ENCODE data around the gene KCTD16.

Gene KCTD16

DNA sequence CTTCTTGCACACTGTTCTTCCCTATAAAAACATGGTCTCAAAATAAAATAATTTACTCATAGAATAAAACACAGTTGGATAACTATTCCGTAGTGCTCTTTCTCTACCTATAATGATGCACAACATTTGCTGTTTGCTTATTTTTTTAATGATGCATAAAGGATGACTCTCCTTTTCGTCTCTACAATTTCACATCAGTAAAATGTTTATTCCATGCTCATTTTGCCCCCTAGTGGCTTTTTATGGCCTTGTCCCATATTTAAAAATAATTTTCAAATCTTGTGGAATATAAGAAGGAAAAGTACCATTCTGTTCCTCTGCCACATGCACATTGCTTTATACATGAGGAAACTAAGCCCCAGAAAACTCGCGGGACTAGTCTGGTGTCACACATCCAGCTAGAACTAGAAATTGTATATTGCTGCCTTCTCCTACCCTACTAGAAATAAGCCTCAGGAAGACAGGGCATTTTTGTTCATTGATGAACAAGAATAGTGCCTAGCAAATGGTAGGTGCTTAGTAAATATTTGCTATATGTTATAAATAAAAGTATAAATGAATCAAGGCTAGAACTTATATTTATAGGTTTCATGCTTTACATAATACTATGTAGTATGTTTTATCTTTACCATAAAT, 12.7 kb downstream of the KCTD16 start:
- Histone ChIP-seq H3K4me1 (no peaks in the 10 kb centered on the region), H3K9me3 (no peaks in the 10 kb centered on the region), H3K27me3 (ENCODE audit: low read depth) (peaks cover 10% of the 10 kb centered on the region; the same call in 1 of the 2 replicates), H3K4me3 (no peak overlapping the region), H3K36me3 (replicated peaks) (no peaks in the 10 kb centered on the region)
- in situ Hi-C loops (cut with MboI; ENCODE audit: low sequenced_read_pairs), result no loop called here
- peak in 1 of 2 experiments; percentile 16 for DNase-seq (ENCODE audit: low spot score in 2 of 2)

DNA sequence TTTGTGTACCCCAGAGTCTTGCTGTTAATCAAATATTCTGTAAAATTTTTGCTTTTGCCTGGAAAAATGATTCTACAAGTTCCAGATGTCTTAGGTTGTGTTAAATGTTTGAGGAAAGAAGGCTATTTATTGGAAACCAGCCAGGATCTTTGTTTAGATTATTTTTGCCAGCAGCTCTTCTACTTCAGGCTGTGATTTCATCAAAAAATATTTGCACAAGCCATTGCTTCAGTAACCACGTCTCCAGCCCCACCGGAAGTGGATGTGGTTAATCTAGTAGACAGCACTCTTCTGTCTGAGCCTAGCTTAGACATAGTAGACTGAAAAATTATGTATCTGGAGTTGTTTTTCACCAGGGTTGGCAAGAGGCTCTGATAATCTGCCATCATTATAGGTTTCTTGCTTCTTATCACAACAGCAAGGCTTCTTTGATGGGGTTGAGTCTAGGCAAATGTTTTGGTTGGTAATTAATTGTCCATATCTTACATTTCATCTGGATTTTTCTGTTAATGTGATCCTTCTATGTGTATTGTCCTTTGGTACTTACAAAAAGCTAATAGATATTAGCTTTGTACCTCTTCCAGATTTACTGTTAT, 17.1 kb downstream of the KCTD16 start:
- in situ Hi-C loops (cut with MboI; ENCODE audit: low sequenced_read_pairs), result no loop called here
- H3K36me3 ChIP-seq (replicated peaks), result no peaks in the 10 kb centered on the region
- no peak overlapping the region for H3K4me3 ChIP-seq
- DNase-seq (ENCODE audit: low spot score in 2 of 2), result no peak
- H3K9me3 ChIP-seq, result no peaks in the 10 kb centered on the region
- peaks cover 18% of the 10 kb centered on the region for H3K27me3 ChIP-seq (ENCODE audit: low read depth)
- H3K4me1 ChIP-seq, result no peaks in the 10 kb centered on the region

DNA sequence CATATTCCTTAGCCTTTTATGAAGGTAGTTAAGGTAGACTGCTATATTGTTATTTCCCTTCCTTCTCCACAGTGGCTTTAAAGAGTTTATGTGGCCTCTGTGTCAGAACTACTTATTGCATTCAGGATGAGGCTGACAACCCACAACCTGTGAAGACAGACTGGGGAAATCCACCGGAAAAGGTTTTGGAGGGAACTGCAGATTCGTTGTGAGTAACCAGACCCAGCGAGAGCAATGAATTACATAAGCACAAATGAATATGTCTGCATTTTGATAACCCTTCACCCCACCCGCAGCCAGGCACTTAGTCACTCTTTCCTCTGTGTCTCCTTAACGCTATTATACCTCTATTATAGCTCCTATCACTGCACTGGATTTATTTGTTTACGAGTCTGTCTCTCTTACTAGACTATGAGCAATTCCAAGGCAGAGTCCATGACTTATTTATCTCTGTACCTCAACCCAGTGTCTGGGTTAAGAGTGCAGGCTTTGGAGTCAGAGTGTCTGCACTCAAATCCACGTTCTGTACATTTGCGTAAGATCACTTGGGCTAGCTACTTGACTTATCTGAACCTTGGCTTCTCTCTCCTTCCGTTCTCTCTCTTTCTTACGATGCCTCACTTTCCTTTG, 19.2 kb downstream of the KCTD16 start:
- Histone ChIP-seq H3K36me3 (replicated peaks) (no peaks in the 10 kb centered on the region), H3K27me3 (ENCODE audit: low read depth) (peaks cover 25% of the 10 kb centered on the region), H3K4me3 (no peak overlapping the region), H3K9me3 (no peaks in the 10 kb centered on the region), H3K4me1 (no peaks in the 10 kb centered on the region)
- no peak for DNase-seq (ENCODE audit: low spot score in 2 of 2)
- in situ Hi-C loops (cut with MboI; ENCODE audit: low sequenced_read_pairs), result no loop called here

DNA sequence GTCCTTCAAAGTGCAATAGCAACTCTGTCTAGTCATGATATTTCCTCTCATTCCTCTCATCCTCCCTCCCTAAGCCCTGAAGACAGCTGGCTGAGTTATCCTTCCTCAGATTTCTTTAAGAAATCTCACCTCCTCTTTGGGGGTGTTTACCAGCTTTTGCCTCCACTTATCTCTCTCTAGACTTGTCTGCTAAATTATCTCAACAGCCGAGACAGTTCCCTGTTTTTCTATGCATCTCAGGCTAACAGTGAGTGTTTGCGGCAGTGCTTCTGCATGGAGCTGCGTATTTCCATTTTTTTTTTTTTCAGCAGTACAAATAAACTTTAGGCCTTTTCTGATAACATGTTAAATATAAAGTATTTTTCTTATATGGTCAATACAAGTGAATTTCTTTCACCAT, 20.9 kb downstream of the KCTD16 start:
- Histone ChIP-seq H3K4me1 (no peaks in the 10 kb centered on the region), H3K36me3 (replicated peaks) (no peaks in the 10 kb centered on the region), H3K9me3 (no peaks in the 10 kb centered on the region), H3K4me3 (no peak overlapping the region), H3K27me3 (ENCODE audit: low read depth) (peaks cover 38% of the 10 kb centered on the region)
- no peak for DNase-seq (ENCODE audit: low spot score in 2 of 2)
- in situ Hi-C loops (cut with MboI; ENCODE audit: low sequenced_read_pairs), result no loop called here

DNA sequence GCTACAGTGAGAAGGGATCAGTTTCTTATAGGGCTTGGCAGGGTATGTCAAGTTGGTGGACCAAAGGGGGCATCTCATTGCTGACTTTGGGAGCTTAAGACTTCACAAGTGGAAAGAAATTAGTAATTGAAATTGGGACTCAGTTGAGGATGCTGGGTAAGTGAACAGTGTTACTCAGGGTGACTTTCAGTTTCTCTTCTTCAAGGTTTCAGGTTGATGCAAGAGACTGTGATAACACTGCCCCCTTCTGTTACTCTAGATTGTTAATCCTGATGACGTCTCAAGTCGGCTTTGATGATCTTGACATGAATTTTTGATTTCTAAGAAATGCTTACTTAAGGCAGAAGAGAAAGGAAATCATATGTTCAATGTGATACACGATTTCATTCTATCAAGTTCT, 21.3 kb downstream of the KCTD16 start:
- Histone ChIP-seq H3K27me3 (ENCODE audit: low read depth) (peaks cover 38% of the 10 kb centered on the region), H3K4me3 (no peak overlapping the region), H3K4me1 (no peaks in the 10 kb centered on the region), H3K36me3 (replicated peaks) (no peaks in the 10 kb centered on the region), H3K9me3 (no peaks in the 10 kb centered on the region)
- no peak for DNase-seq (ENCODE audit: low spot score in 2 of 2)
- in situ Hi-C loops (cut with MboI; ENCODE audit: low sequenced_read_pairs), result no loop called here

DNA sequence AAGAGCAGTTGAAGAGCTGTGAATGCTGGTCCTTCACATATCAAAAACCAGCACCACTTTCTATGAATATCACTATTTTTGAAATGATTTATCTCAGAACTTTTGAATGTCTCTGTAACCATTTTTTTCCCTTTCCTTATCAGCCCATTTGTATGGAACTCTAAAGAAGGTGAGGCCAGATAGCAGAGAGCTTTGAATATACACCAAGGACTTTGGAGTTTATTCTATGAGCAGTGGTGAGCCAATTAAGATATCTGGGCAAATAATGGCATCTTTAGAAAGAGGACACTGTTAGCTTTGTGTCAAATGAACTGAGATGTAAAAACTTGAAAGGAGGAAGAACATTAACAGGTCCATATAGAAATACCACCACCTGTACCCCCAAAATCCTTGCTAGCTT, 22.0 kb downstream of the KCTD16 start:
- Histone ChIP-seq H3K27me3 (ENCODE audit: low read depth) (peaks cover 36% of the 10 kb centered on the region), H3K36me3 (replicated peaks) (no peaks in the 10 kb centered on the region), H3K9me3 (no peaks in the 10 kb centered on the region), H3K4me3 (no peak overlapping the region), H3K4me1 (no peaks in the 10 kb centered on the region)
- in situ Hi-C loops (cut with MboI; ENCODE audit: low sequenced_read_pairs), result no loop called here
- no peak for DNase-seq (ENCODE audit: low spot score in 2 of 2)

DNA sequence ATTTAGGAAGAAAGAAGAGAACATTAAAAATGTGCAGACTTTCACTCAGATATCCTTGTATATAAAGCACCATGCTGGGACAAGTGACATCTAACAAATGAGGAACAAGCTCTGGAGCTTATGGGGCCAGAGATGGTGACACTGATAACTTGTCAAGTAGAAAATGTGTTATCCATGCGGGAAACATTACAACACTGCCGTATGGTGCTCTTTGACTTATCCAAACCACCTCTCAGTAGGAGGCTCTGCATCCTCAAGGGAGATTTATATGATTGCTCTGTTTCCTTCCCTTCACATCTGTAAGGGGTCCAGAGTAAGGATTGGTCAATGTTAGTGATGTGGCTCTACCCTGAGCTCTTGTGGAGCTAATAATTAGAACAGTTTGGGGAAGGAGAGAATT, 23.5 kb downstream of the KCTD16 start:
- Histone ChIP-seq H3K27me3 (ENCODE audit: low read depth) (peaks cover 40% of the 10 kb centered on the region), H3K36me3 (replicated peaks) (no peaks in the 10 kb centered on the region), H3K4me3 (no peak overlapping the region), H3K9me3 (no peaks in the 10 kb centered on the region), H3K4me1 (no peaks in the 10 kb centered on the region)
- no peak for DNase-seq (ENCODE audit: low spot score in 2 of 2)
- in situ Hi-C loops (cut with MboI; ENCODE audit: low sequenced_read_pairs), result no loop called here

DNA sequence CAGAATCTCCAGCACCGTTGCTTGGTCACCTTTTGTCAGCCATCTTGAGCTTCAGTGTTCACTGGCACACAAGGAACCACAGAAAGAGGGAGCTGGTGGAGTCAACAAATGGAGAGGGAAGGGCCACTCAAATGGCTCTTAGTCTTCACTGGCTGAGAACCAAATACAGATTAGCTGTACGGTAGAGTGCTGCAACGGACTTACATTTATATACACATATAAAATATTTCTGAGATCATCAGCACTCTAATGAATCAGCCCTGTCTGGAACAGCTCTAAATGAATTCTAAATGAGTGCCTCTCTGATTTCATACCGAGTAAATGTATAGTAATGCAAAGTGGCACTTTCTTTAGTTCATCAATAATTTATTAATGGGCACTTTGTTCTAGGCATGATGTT, 24.8 kb downstream of the KCTD16 start:
- no peaks in the 10 kb centered on the region for H3K36me3 ChIP-seq (replicated peaks)

DNA sequence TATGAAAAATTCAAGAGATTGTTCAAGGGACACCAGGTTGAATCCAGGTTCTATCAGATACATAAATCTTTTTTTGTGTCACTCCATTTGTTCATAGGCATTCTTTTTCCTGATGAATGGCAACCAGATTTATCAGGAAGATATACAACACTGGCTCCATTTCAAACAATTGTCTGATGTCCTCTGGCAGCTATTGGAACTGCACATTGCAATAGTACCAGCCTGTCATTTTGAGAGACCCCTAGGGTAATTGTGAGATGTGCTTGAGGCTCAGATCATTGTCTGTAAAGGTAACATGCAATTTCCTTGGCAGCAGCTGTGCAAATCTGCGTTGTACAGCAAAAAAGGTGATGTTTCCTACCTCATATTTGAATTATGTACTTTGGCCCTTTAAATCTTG, 25.9 kb downstream of the KCTD16 start:
- in situ Hi-C loops (cut with MboI; ENCODE audit: low sequenced_read_pairs), result no loop called here

More for the DNA sequence above, 24.8 kb downstream of the KCTD16 start:
- Histone ChIP-seq H3K27me3 (ENCODE audit: low read depth) (peaks cover 48% of the 10 kb centered on the region), H3K4me1 (no peaks in the 10 kb centered on the region), H3K4me3 (no peak overlapping the region), H3K9me3 (no peaks in the 10 kb centered on the region)
- in situ Hi-C loops (cut with MboI; ENCODE audit: low sequenced_read_pairs), result no loop called here
- DNase-seq (ENCODE audit: low spot score in 2 of 2), result no peak

DNA sequence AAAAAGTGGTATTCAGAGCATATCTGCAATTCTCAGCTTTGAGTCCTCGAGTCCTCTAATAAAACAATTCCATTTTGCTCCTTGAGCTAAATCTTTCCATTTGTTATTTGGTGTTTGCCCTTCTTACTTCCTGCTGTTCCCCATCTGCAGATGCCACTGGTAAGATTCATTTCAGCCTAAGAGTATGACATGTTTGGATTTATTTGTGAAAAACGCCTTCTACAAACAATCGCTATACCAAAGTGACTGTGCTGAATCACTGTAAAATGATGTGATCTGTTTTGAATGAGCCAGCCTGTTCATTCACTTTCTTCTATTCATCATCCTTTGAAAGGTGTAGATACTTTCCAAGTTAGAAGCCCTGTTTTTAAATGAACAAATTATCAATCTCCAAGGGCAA, 27.7 kb downstream of the KCTD16 start:
- Histone ChIP-seq H3K4me1 (no peaks in the 10 kb centered on the region), H3K36me3 (replicated peaks) (no peaks in the 10 kb centered on the region), H3K9me3 (no peaks in the 10 kb centered on the region), H3K4me3 (no peak overlapping the region), H3K27me3 (ENCODE audit: low read depth) (peaks cover 40% of the 10 kb centered on the region)
- DNase-seq (ENCODE audit: low spot score in 2 of 2), result no peak
- in situ Hi-C loops (cut with MboI; ENCODE audit: low sequenced_read_pairs), result no loop called here

More for the DNA sequence above, 25.9 kb downstream of the KCTD16 start:
- Histone ChIP-seq H3K27me3 (ENCODE audit: low read depth) (peaks cover 50% of the 10 kb centered on the region), H3K4me1 (no peaks in the 10 kb centered on the region), H3K4me3 (no peak overlapping the region), H3K36me3 (replicated peaks) (no peaks in the 10 kb centered on the region), H3K9me3 (no peaks in the 10 kb centered on the region)
- DNase-seq (ENCODE audit: low spot score in 2 of 2), result no peak

DNA sequence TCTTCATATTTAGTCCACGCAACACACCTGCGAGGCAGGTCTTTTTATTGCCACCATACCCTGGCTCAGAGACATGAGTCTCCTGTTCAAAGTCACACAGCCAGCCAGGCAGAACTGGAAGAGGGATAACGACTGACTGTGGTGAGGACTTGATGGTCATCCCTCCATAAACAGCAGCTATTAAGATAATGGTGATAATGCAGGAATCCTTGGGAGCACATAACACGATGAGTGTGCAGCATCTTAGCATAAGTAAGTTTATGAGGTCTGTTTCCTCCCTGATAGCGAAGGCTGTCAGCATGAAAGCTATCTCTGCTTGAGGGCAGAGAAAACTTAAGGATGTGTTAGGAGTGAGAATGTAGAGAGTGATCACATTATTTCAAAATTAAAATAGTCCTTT, 30.9 kb downstream of the KCTD16 start:
- DNase-seq (ENCODE audit: low spot score in 2 of 2), result no peak
- Histone ChIP-seq H3K4me3 (no peak overlapping the region), H3K9me3 (no peaks in the 10 kb centered on the region), H3K36me3 (replicated peaks) (no peaks in the 10 kb centered on the region), H3K4me1 (no peaks in the 10 kb centered on the region), H3K27me3 (ENCODE audit: low read depth) (peaks cover 47% of the 10 kb centered on the region)
- in situ Hi-C loops (cut with MboI; ENCODE audit: low sequenced_read_pairs), result no loop called here

DNA sequence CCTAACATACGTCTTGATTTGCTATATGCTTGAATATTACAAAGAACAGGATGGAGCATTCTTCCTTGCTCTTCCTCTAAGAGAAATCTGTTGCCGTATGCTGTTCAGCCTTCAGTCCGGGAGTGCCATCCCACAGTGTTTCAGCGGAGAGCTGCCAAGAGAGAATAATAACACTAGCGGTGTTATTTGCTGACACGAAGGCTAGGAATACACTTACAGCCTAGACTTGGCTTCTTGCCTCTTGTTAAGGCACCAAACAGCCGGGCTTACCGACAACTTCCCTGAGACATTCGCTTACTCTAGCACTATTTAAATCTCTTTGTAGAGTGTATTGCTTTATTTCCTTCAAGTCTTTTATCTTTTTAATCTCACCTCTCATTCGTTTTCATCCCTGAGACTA, 31.4 kb downstream of the KCTD16 start:
- in situ Hi-C loops (cut with MboI; ENCODE audit: low sequenced_read_pairs), result no loop called here
- Histone ChIP-seq H3K4me1 (no peaks in the 10 kb centered on the region), H3K4me3 (no peak overlapping the region), H3K27me3 (ENCODE audit: low read depth) (peaks cover 52% of the 10 kb centered on the region), H3K9me3 (no peaks in the 10 kb centered on the region), H3K36me3 (replicated peaks) (no peaks in the 10 kb centered on the region)
- DNase-seq (ENCODE audit: low spot score in 2 of 2), result no peak

DNA sequence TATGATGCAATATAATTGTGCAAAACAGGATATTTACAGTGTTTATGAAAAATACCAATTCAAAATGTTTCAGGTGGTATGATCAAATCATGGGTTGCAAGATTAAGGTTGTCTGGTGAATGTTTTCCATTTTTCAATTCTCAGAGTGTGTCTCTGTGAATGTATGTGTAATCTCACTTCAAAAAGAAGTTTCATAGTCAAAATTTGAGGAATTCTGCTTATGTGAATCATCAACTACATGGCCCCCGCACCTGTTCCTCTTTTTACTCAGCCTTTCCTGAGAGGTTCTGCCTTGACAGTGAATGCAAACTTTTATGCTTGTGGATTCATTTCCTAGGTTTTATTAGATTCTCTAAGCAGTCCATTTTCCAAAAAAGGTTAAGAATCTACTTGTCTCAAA, 32.1 kb downstream of the KCTD16 start:
- peaks cover 58% of the 10 kb centered on the region for H3K27me3 ChIP-seq (ENCODE audit: low read depth)
- no peak overlapping the region for H3K4me3 ChIP-seq
- in situ Hi-C loops (cut with MboI; ENCODE audit: low sequenced_read_pairs), result no loop called here
- no peaks in the 10 kb centered on the region for H3K36me3 ChIP-seq (replicated peaks)
- no peak for DNase-seq (ENCODE audit: low spot score in 2 of 2)
- no peaks in the 10 kb centered on the region for H3K4me1 ChIP-seq
- no peaks in the 10 kb centered on the region for H3K9me3 ChIP-seq

DNA sequence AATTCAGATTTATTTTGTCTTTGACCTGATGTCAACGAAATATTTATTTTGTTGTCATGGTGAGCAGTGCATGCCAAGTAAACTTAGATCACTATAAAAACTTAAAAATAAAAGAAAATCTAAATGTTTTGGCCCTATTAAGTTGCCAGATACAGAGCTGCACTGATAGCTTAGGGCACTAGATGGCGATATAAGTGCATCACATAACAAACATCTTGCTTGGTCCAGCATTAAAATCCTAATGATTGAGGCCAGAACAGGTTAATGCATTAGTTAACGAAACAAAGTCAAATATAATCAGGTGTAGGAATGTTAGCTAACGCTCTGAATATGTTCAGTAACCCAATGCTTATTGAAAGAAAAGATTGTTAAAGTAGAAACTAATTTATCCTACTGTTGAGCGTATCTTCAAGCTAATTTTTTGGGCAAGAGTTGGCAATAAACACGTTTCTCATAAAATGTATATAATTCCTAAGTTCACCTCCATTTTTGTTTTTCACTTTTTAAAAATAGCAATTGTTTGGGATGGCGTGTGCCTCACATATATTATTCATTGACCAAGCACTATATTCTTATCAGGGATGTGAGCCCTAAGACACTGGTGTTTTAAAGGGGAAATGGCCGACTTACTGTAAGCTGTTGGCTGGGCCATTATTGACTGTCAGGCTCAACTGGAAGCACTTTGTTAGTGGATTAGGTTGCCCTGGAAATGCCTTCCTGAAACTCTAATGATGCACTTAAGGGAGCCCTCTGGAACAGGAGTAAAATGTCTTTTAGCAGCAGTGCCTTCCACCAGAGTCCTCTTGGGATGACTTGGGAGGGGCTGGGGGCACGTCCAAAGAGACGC, 33.3 kb downstream of the KCTD16 start:
- peaks cover 59% of the 10 kb centered on the region for H3K27me3 ChIP-seq (ENCODE audit: low read depth)
- H3K4me1 ChIP-seq, result no peaks in the 10 kb centered on the region
- in situ Hi-C loops (cut with MboI; ENCODE audit: low sequenced_read_pairs), result no loop called here
- peak; percentile 56 to 65 for DNase-seq (ENCODE audit: low spot score in 2 of 2)
- no peaks in the 10 kb centered on the region for H3K9me3 ChIP-seq
- H3K36me3 ChIP-seq (replicated peaks), result no peaks in the 10 kb centered on the region
- H3K4me3 ChIP-seq, result no peak overlapping the region
